ENCODE data around the gene IAH1.

DNA sequence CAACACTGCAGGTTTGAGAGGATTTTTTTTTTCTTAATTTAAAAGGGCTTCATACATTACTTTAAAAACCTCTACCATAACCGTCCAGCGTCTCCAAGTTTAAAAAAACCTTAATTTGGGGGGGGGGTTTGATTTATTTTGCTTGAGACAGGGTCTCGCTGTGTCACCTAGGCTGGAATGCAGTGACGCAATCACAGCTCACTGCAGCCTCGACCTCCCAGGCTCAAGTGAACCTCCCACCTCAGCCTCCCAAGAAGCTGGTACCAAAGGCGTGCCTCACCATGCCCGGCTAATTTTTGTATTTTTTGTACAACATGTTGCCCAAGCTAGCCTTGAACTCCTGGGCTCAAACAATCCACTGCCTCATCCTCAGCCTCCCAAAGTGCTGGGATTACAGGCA lies 44.4 kb downstream of the IAH1 start:
- TF ChIP-seq ZNF274 (IDR thresholded peaks at IDR 0.05; ENCODE audit: low read length) (no peak), ZNF274 (tag by site-specific recombination; IDR thresholded peaks at IDR 0.05; ENCODE audit: borderline replicate concordance) (no peak), SCRT1 (tag by site-specific recombination; IDR thresholded peaks at IDR 0.05; ENCODE audit: borderline replicate concordance) (no peak), KLF16 (tag by site-specific recombination; IDR thresholded peaks at IDR 0.05) (no peak), HOXC10 (CRISPR knock-in tag; IDR thresholded peaks at IDR 0.05) (no peak), GLIS1 (tag by site-specific recombination; IDR thresholded peaks at IDR 0.05) (no peak), ZNF184 (tag by site-specific recombination; IDR thresholded peaks at IDR 0.05) (no peak), ZNF121 (tag by site-specific recombination; IDR thresholded peaks at IDR 0.05) (no peak)
- TF ChIP-seq, protein P1, sequence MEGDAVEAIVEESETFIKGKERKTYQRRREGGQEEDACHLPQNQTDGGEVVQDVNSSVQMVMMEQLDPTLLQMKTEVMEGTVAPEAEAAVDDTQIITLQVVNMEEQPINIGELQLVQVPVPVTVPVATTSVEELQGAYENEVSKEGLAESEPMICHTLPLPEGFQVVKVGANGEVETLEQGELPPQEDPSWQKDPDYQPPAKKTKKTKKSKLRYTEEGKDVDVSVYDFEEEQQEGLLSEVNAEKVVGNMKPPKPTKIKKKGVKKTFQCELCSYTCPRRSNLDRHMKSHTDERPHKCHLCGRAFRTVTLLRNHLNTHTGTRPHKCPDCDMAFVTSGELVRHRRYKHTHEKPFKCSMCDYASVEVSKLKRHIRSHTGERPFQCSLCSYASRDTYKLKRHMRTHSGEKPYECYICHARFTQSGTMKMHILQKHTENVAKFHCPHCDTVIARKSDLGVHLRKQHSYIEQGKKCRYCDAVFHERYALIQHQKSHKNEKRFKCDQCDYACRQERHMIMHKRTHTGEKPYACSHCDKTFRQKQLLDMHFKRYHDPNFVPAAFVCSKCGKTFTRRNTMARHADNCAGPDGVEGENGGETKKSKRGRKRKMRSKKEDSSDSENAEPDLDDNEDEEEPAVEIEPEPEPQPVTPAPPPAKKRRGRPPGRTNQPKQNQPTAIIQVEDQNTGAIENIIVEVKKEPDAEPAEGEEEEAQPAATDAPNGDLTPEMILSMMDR (tag by site-specific recombination; IDR thresholded peaks at IDR 0.05): no peak
- TF ChIP-seq, protein P2, sequence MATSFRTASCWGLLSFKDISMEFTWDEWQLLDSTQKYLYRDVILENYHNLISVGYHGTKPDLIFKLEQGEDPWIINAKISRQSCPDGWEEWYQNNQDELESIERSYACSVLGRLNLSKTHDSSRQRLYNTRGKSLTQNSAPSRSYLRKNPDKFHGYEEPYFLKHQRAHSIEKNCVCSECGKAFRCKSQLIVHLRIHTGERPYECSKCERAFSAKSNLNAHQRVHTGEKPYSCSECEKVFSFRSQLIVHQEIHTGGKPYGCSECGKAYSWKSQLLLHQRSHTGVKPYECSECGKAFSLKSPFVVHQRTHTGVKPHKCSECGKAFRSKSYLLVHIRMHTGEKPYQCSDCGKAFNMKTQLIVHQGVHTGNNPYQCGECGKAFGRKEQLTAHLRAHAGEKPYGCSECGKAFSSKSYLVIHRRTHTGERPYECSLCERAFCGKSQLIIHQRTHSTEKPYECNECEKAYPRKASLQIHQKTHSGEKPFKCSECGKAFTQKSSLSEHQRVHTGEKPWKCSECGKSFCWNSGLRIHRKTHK (tag by site-specific recombination; IDR thresholded peaks at IDR 0.05): no peak
- TF ChIP-seq, protein P3, sequence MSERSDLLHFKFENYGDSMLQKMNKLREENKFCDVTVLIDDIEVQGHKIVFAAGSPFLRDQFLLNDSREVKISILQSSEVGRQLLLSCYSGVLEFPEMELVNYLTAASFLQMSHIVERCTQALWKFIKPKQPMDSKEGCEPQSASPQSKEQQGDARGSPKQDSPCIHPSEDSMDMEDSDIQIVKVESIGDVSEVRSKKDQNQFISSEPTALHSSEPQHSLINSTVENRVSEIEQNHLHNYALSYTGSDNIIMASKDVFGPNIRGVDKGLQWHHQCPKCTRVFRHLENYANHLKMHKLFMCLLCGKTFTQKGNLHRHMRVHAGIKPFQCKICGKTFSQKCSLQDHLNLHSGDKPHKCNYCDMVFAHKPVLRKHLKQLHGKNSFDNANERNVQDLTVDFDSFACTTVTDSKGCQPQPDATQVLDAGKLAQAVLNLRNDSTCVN (tag by site-specific recombination; optimal IDR thresholded peaks at IDR 0.05): no peak
- TF ChIP-seq, protein P4, sequence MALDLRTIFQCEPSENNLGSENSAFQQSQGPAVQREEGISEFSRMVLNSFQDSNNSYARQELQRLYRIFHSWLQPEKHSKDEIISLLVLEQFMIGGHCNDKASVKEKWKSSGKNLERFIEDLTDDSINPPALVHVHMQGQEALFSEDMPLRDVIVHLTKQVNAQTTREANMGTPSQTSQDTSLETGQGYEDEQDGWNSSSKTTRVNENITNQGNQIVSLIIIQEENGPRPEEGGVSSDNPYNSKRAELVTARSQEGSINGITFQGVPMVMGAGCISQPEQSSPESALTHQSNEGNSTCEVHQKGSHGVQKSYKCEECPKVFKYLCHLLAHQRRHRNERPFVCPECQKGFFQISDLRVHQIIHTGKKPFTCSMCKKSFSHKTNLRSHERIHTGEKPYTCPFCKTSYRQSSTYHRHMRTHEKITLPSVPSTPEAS (tag by site-specific recombination; IDR thresholded peaks at IDR 0.05): no peak
- TF ChIP-seq, protein P5, sequence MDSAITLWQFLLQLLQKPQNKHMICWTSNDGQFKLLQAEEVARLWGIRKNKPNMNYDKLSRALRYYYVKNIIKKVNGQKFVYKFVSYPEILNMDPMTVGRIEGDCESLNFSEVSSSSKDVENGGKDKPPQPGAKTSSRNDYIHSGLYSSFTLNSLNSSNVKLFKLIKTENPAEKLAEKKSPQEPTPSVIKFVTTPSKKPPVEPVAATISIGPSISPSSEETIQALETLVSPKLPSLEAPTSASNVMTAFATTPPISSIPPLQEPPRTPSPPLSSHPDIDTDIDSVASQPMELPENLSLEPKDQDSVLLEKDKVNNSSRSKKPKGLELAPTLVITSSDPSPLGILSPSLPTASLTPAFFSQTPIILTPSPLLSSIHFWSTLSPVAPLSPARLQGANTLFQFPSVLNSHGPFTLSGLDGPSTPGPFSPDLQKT (IDR thresholded peaks at IDR 0.05; ENCODE audit: borderline replicate concordance, low read depth, low read length): no peak
- TF ChIP-seq, protein P6, sequence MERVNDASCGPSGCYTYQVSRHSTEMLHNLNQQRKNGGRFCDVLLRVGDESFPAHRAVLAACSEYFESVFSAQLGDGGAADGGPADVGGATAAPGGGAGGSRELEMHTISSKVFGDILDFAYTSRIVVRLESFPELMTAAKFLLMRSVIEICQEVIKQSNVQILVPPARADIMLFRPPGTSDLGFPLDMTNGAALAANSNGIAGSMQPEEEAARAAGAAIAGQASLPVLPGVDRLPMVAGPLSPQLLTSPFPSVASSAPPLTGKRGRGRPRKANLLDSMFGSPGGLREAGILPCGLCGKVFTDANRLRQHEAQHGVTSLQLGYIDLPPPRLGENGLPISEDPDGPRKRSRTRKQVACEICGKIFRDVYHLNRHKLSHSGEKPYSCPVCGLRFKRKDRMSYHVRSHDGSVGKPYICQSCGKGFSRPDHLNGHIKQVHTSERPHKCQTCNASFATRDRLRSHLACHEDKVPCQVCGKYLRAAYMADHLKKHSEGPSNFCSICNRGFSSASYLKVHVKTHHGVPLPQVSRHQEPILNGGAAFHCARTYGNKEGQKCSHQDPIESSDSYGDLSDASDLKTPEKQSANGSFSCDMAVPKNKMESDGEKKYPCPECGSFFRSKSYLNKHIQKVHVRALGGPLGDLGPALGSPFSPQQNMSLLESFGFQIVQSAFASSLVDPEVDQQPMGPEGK (tag by site-specific recombination; IDR thresholded peaks at IDR 0.05): no peak

All from HEK293 (cell line).